GM13977 (cell line): ENCODE measurements around the gene NUDC.

Source experiments
- DNase-seq: peaks from one replicate; pipeline ENCODE4 v3.0.0; 2012; ENCODE audit warnings: low spot score
- CTCF ChIP-seq: IDR thresholded peaks from 2 replicates; pipeline ENCODE4 v1.5.1; 2012; ENCODE audit warnings: mild to moderate bottlenecking, control low read depth; ENCODE audit not compliant: insufficient read depth; ENCODE audit errors: extremely low read depth, missing control alignments
- in situ Hi-C: fragments of 300-500 bp; cut with MboI; formaldehyde crosslinking; loops from one replicate; pipeline ENCODE4 v1.12.0; 2022; ENCODE audit warnings: low sequenced_read_pairs, low pct_unique_long_range_greater_than_20kb, mixed read lengths, inconsistent platforms; ENCODE audit not compliant: unreplicated experiment

The NUDC gene

GRCh38 chr1:26993237-26994019 lies 71.9 kb downstream of the NUDC start, which contains the start of gene TRNP1:
TSS of gene TRNP1 (plus strand) at chr1:26993692. CDS start at chr1:26993787, 95 bp downstream.
- in situ Hi-C loops = no loop called here
- no peak for TF ChIP-seq CTCF

GRCh38 chr1:26994020-26994786 lies 72.7 kb downstream of the NUDC start:
- in situ Hi-C loops = no loop called here
- DNase-seq = peak; percentile 73
- no peak for TF ChIP-seq CTCF

More at GRCh38 chr1:26993237-26994019, 71.9 kb downstream of the NUDC start, which contains the start of gene TRNP1:
- peak; percentile 98 for DNase-seq

- in situ Hi-C loops = no loop called here
- DNase-seq = no peak
- TF ChIP-seq CTCF = no peak
Observed at GRCh38 chr1:26994787-26995517, 73.4 kb downstream of the NUDC start.

DNA sequence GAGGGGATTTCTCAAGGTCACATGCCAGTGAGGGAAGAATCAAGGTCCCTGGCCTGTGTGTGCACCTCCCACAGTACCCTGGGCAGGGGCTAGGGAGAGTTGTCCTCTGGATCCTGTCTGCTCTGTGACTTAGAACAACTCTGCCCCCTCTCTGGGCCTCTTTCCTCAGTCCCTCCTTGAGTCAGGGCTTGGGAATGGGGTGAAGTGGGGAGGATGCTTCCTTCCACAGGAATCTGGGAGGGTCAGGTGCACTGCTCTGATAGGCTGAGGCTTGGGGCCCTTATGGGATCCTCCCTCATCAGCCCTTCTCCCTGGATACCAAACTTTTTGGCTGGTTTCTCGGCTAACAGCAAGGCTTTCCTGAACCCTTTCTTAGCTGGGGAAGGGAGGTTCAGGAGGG lies 74.5 kb downstream of the NUDC start:
- no peak for DNase-seq
- in situ Hi-C loops = no loop called here
- TF ChIP-seq CTCF = no peak
